ENCODE results near the gene RHEB. TPM values are rescaled to one million over a fixed set of nuclear protein-coding genes. Genes with fewer than 3 reads are reported as not detected.

The RHEB gene
- total and polyA plus RNA-seq, 2 donors (not counting 1 experiment from before 2014, with no cell fraction given), result 9.3 to 40.3 TPM

GRCh38 chr7:151472644-151473380 lies 46.9 kb downstream of the RHEB start:
- Mint-ChIP-seq H3K4me3 (peak overlapping the region; percentile 73), H3K27ac (peak overlapping the region; percentile 12), H3K9me3 (ENCODE audit: insufficient read depth) (no peaks in the 10 kb centered on the region), H3K27me3 (no peaks in the 10 kb centered on the region), H3K4me1 (peaks cover 25% of the 10 kb centered on the region)
- Histone ChIP-seq H3K27me3 (replicated peaks in 1 of 4; ENCODE audit: control extremely low read depth in 1 of 4, control insufficient read depth in 3 of 4, insufficient read depth in 4 of 4, low read length in 3 of 4) (no peaks in the 10 kb centered on the region), H3K9me3 (ENCODE audit: control extremely low read depth in 1 of 3, control insufficient read depth in 2 of 3, insufficient read depth in 1 of 3, low read length in 2 of 3) (no peaks in the 10 kb centered on the region), H3K79me2 (ENCODE audit: control insufficient read depth, insufficient read depth, low read length) (peaks cover 6% of the 10 kb centered on the region), H4K20me1 (ENCODE audit: control insufficient read depth, insufficient read depth, low read length, poor library complexity, severe bottlenecking) (peaks cover 41% of the 10 kb centered on the region), H3K9ac (ENCODE audit: low read length) (no peak overlapping the region), H3K4me2 (replicated peaks; ENCODE audit: low read depth, low read length, poor library complexity, severe bottlenecking) (peak overlapping the region; percentile 41), H3K27ac (ENCODE audit: low read length in 2 of 2) (no peak overlapping the region), H3K36me3 (replicated peaks in 1 of 2; ENCODE audit: control extremely low read depth in 1 of 2, control insufficient read depth in 1 of 2, extremely low read depth in 1 of 2, insufficient read depth in 2 of 2, low read length in 1 of 2) (peaks cover 4 to 45% of the 10 kb centered on the region in 2 experiments), H3K4me3 (ENCODE audit: control extremely low read depth in 1 of 5, extremely low read depth in 1 of 5, insufficient read depth in 1 of 5, low read depth in 2 of 5, low read length in 4 of 5) (no peak overlapping the region), H3K4me1 (ENCODE audit: control insufficient read depth in 2 of 2, insufficient read depth in 2 of 2, low read length in 2 of 2) (peaks cover 19 to 20% of the 10 kb centered on the region in 2 donors), H2AFZ (ENCODE audit: insufficient read depth, low read depth, low read length, poor library complexity, severe bottlenecking) (no peak overlapping the region)
- ATAC-seq (ENCODE audit: low read depth), result peak; percentile 50
- 66% methylated on average over 15 of the region's 17 CpGs for WGBS (ENCODE audit: insufficient coverage)
- no peak for TF ChIP-seq CTCF (IDR thresholded peaks at IDR 0.05)
- TF ChIP-seq EZH2 (IDR thresholded peaks at IDR 0.05; ENCODE audit: borderline replicate concordance, insufficient read depth, low read depth, low read length, poor library complexity, severe bottlenecking), result no peak
- DNase-seq, result peak; percentile 71
- CTCF ChIA-PET, result interaction anchor here (0.6 to 1.0 kb wide), 2 partner anchors 25 to 311 kb away, joined by 3 read pairs; no protein-coding TSS in a partner anchor
- POLR2A ChIA-PET, result no interaction called here
- intact Hi-C loops (cut with micrococcal nuclease), result loop anchor here (10.0 kb wide), 1 partner anchor 52 kb away; no protein-coding TSS in a partner anchor

GRCh38 chr7:151470711-151471110 lies 49.0 kb downstream of the RHEB start:
- CTCF ChIA-PET, result interaction anchor here (1.1 kb wide), 1 partner anchor 10 kb away, joined by 4 read pairs; no protein-coding TSS in a partner anchor
- intact Hi-C loops (cut with micrococcal nuclease), result loop anchor here (10.0 kb wide), 1 partner anchor 54 kb away; no protein-coding TSS in a partner anchor
- H3K27me3 ChIP-seq (replicated peaks in 1 of 4; ENCODE audit: control extremely low read depth in 1 of 4, control insufficient read depth in 3 of 4, insufficient read depth in 4 of 4, low read length in 3 of 4), result no peaks in the 10 kb centered on the region
- H3K4me3 ChIP-seq (ENCODE audit: control extremely low read depth in 1 of 5, extremely low read depth in 1 of 5, insufficient read depth in 1 of 5, low read depth in 2 of 5, low read length in 4 of 5), result no peak overlapping the region
- peaks cover 27% of the 10 kb centered on the region for H4K20me1 ChIP-seq (ENCODE audit: control insufficient read depth, insufficient read depth, low read length, poor library complexity, severe bottlenecking)
- peaks cover 4 to 43% of the 10 kb centered on the region in 2 experiments for H3K36me3 ChIP-seq (replicated peaks in 1 of 2; ENCODE audit: control extremely low read depth in 1 of 2, control insufficient read depth in 1 of 2, extremely low read depth in 1 of 2, insufficient read depth in 2 of 2, low read length in 1 of 2)
- no peaks in the 10 kb centered on the region for H3K9me3 Mint-ChIP-seq (ENCODE audit: insufficient read depth)
- no peak overlapping the region for H3K27ac ChIP-seq (ENCODE audit: low read length in 2 of 2)
- 100% methylated on average over 2 of the region's 2 CpGs for WGBS (ENCODE audit: insufficient coverage)
- ATAC-seq (ENCODE audit: low read depth), result no peak
- peaks cover 25% of the 10 kb centered on the region for H3K4me1 Mint-ChIP-seq
- no peaks in the 10 kb centered on the region for H3K79me2 ChIP-seq (ENCODE audit: control insufficient read depth, insufficient read depth, low read length)
- no peak overlapping the region for H3K4me3 Mint-ChIP-seq
- no peaks in the 10 kb centered on the region for H3K27me3 Mint-ChIP-seq
- no peaks in the 10 kb centered on the region for H3K9me3 ChIP-seq (ENCODE audit: control extremely low read depth in 1 of 3, control insufficient read depth in 2 of 3, insufficient read depth in 1 of 3, low read length in 2 of 3)
- H3K27ac Mint-ChIP-seq, result peak overlapping the region; percentile 20
- H3K4me1 ChIP-seq (ENCODE audit: control insufficient read depth in 2 of 2, insufficient read depth in 2 of 2, low read length in 2 of 2), result peaks cover 19 to 20% of the 10 kb centered on the region in 2 donors
- TF ChIP-seq EZH2 (IDR thresholded peaks at IDR 0.05; ENCODE audit: borderline replicate concordance, insufficient read depth, low read depth, low read length, poor library complexity, severe bottlenecking), result no peak
- TF ChIP-seq CTCF (IDR thresholded peaks at IDR 0.05), result no peak
- DNase-seq, result no peak
- H3K4me2 ChIP-seq (replicated peaks; ENCODE audit: low read depth, low read length, poor library complexity, severe bottlenecking), result no peak overlapping the region
- H2AFZ ChIP-seq (ENCODE audit: insufficient read depth, low read depth, low read length, poor library complexity, severe bottlenecking), result no peak overlapping the region
- no peak overlapping the region for H3K9ac ChIP-seq (ENCODE audit: low read length)
- POLR2A ChIA-PET, result no interaction called here
